HepG2 (cell line): ENCODE results near the gene BLOC1S4. TPM values are rescaled to one million over a fixed set of nuclear protein-coding genes. Genes with fewer than 3 reads are reported as not detected.
A peak's percentile ranks its signal among the peaks of the same experiment; 100 is the strongest.

Experiments
- ETS1 ChIP-seq: sonication (generic); formaldehyde crosslinking; IDR thresholded peaks from 2 replicates; pipeline ENCODE4 v1.4.0; 2020; ENCODE audit warnings: missing genetic modification reagents
- GPBP1L1 ChIP-seq: sonication (generic); formaldehyde crosslinking; IDR thresholded peaks from 2 replicates; pipeline ENCODE4 v1.5.0; 2020; ENCODE audit warnings: mild to moderate bottlenecking, missing genetic modification reagents
- HCFC1 ChIP-seq: fragments of 150-350 bp; IDR thresholded peaks from 2 replicates; pipeline ENCODE4 v1.6.1; 2014; ENCODE audit warnings: low read depth, low read length
- JUNB ChIP-seq: sonication (generic); formaldehyde crosslinking; IDR thresholded peaks from 2 replicates; pipeline ENCODE4 v1.8.0; 2022; ENCODE audit warnings: missing genetic modification reagents, mild to moderate bottlenecking, borderline replicate concordance
- KAT7 ChIP-seq: IDR thresholded peaks from 2 replicates; pipeline ENCODE4 v1.6.1; 2018; ENCODE audit warnings: borderline replicate concordance, missing compliant biosample characterization
- KDM6A ChIP-seq: IDR thresholded peaks from 2 replicates; pipeline ENCODE4 v1.6.1; 2016; ENCODE audit warnings: low read depth
- MTF2 ChIP-seq: sonication (generic); formaldehyde crosslinking; IDR thresholded peaks from 2 replicates; pipeline ENCODE4 v1.5.0; 2020; ENCODE audit warnings: missing genetic modification reagents, borderline replicate concordance
- PCBP2 ChIP-seq: fragments of 200-400 bp; formaldehyde crosslinking; optimal IDR thresholded peaks from 2 replicates; pipeline ENCODE3; 2018; ENCODE audit warnings: low read length, low read depth; ENCODE audit not compliant: poor library complexity, severe bottlenecking
- RBAK ChIP-seq: sonication (generic); formaldehyde crosslinking; IDR thresholded peaks from 2 replicates; pipeline ENCODE4 v1.5.1; 2020; ENCODE audit warnings: mild to moderate bottlenecking, missing genetic modification reagents
- SNAI1 ChIP-seq: sonication (generic); formaldehyde crosslinking; IDR thresholded peaks from 2 replicates; pipeline ENCODE4 v1.5.0; 2020; ENCODE audit warnings: mild to moderate bottlenecking, missing genetic modification reagents, borderline replicate concordance
- SRY ChIP-seq: sonication (generic); formaldehyde crosslinking; IDR thresholded peaks from 2 replicates; pipeline ENCODE4 v1.8.0; 2022; ENCODE audit warnings: mild to moderate bottlenecking, missing genetic modification reagents
- ZBTB20 ChIP-seq: sonication (generic); formaldehyde crosslinking; IDR thresholded peaks from 2 replicates; pipeline ENCODE4 v1.8.1; 2023; ENCODE audit warnings: missing genetic modification reagents, low read depth, mild to moderate bottlenecking, borderline replicate concordance
- ZBTB25 ChIP-seq: IDR thresholded peaks from 2 replicates; pipeline ENCODE4 v1.6.1; 2018; ENCODE audit warnings: missing genetic modification reagents
- ZKSCAN5 ChIP-seq: sonication (generic); formaldehyde crosslinking; IDR thresholded peaks from 2 replicates; pipeline ENCODE4 v1.5.1; 2020; ENCODE audit warnings: mild to moderate bottlenecking, missing genetic modification reagents
- ZNF138 ChIP-seq: sonication (generic); formaldehyde crosslinking; IDR thresholded peaks from 2 replicates; pipeline ENCODE4 v1.5.0; 2020; ENCODE audit warnings: mild to moderate bottlenecking, low read depth, missing genetic modification reagents
- ZNF17 ChIP-seq: sonication (generic); formaldehyde crosslinking; IDR thresholded peaks from 2 replicates; pipeline ENCODE4 v1.5.0; 2020; ENCODE audit warnings: mild to moderate bottlenecking, missing genetic modification reagents
- ZNF34 ChIP-seq: sonication (generic); formaldehyde crosslinking; IDR thresholded peaks from 2 replicates; pipeline ENCODE4 v1.4.0; 2020; ENCODE audit warnings: mild to moderate bottlenecking, missing genetic modification reagents, borderline replicate concordance
- ZNF44 ChIP-seq: sonication (generic); formaldehyde crosslinking; IDR thresholded peaks from 2 replicates; pipeline ENCODE4 v1.5.1; 2020; ENCODE audit warnings: mild to moderate bottlenecking, missing genetic modification reagents
- ZNF687 ChIP-seq: sonication (generic); formaldehyde crosslinking; IDR thresholded peaks from 2 replicates; pipeline ENCODE4 v1.5.1; 2020; ENCODE audit warnings: mild to moderate bottlenecking, missing genetic modification reagents, moderate library complexity
- ZUFSP ChIP-seq: sonication (generic); formaldehyde crosslinking; IDR thresholded peaks from 2 replicates; pipeline ENCODE4 v1.9.0; 2021; ENCODE audit warnings: missing genetic modification reagents, mild to moderate bottlenecking, borderline replicate concordance
- polyA plus RNA-seq, 8 experiments: library from polyadenylated mRNA; depleted of rRNA in 3 of 8; stranded (reverse) in 7 of 8; unstranded in 1 of 8; fragments of >200 nt; fragmentation: Illumina TruSeq in 4 of 8; extraction: Trizol in 4 of 8; gene quantifications; 2 replicates each; pipeline versions ENCODE4 v1.2.1 to v1.2.3, GENCODE V29; 2011 to 2016; ENCODE audit warnings: low read depth in 4 of 8, missing spikeins in 1 of 8, mixed read lengths in 1 of 8; ENCODE audit not compliant: insufficient read depth in 1 of 8
- total RNA-seq, 5 experiments: library from RNA; depleted of rRNA; stranded (reverse); fragments of >200 nt; fragmentation: Illumina TruSeq; extraction: Trizol; gene quantifications; 2 replicates each; pipeline ENCODE4 v1.2.3, GENCODE V29; 2016; ENCODE audit warnings: low read depth in 1 of 5

The BLOC1S4 gene
- total and polyA plus RNA-seq, 2 of the 13 experiments (the other 11 are each of a cell fraction or from before 2014, with no cell fraction given): 15.5 to 20.9 TPM

GRCh38 chr4:6694177-6694901 is 21.6 kb upstream of the BLOC1S4 start (continued):
- no peak for TF ChIP-seq ZBTB25 (CRISPR knock-in tag)
- no peak for TF ChIP-seq ETS1 (CRISPR knock-in tag)
- TF ChIP-seq ZBTB20 (CRISPR knock-in tag): no peak
- TF ChIP-seq ZNF17 (CRISPR knock-in tag): no peak
- no peak for TF ChIP-seq JUNB
- TF ChIP-seq PCBP2: no peak
- TF ChIP-seq ZUFSP: no peak
- no peak for TF ChIP-seq SRY (CRISPR knock-in tag)
- 0 out of 2 replicates have a peak, but pooled peaks have one; percentile 32 for TF ChIP-seq MTF2
- no peak for TF ChIP-seq HCFC1
- TF ChIP-seq ZNF44 (CRISPR knock-in tag): no peak
- TF ChIP-seq ZKSCAN5 (CRISPR knock-in tag): no peak
- TF ChIP-seq KAT7: no peak; the same call in 1 of the 2 replicates
- peak; percentile 29; the same call in 1 of the 2 replicates for TF ChIP-seq ZNF687
- no peak for TF ChIP-seq KDM6A
- no peak for TF ChIP-seq ZNF138 (CRISPR knock-in tag)
- 0 out of 2 replicates have a peak, but pooled peaks have one; percentile 6 for TF ChIP-seq ZNF34
- 0 out of 2 replicates have a peak, but pooled peaks have one; percentile 14 for TF ChIP-seq SNAI1
- no peak for TF ChIP-seq GPBP1L1 (CRISPR knock-in tag)
- TF ChIP-seq RBAK (CRISPR knock-in tag): no peak
